Activated CD8-positive, alpha-beta T cell treated with anti-CD3 and anti-CD28 coated beads for 36 hours (primary cell): Measurements from ENCODE around the gene IFT122. TPM values are rescaled to one million over a fixed set of nuclear protein-coding genes. Genes with fewer than 3 reads are reported as not detected.
A peak's percentile ranks its signal among the peaks of the same experiment; 100 is the strongest.

Experiments used
- ATAC-seq: fragments of 200-7000 bp; cut with Tn5 transposase; one replicate; pipeline ENCODE4 v1.10.0; 2021; ENCODE audit warnings: mild to moderate bottlenecking, moderate library complexity
- CTCF ChIA-PET: fragments of 350-600 bp; sonication (Branson Sonifier 250); formaldehyde crosslinking; loops from one replicate; lab custom pipeline; 2021; ENCODE audit warnings: antibody characterized with exemption; lab: Charles Lee
- POLR2A ChIA-PET: fragments of 350-600 bp; sonication (Branson Sonifier 250); formaldehyde crosslinking; loops from one replicate; lab custom pipeline; 2021; ENCODE audit warnings: antibody characterized with exemption; lab: Charles Lee
- DNase-seq: peaks from one replicate; pipeline ENCODE4 v3.0.0-alpha.2; 2020
- H3K27ac Mint-ChIP-seq: one replicate; pipeline ENCODE4 v1.8.0; 2021; ENCODE audit warnings: mild to moderate bottlenecking, mixed read lengths
- H3K27me3 Mint-ChIP-seq: one replicate; pipeline ENCODE4 v1.8.0; 2021; ENCODE audit warnings: mixed read lengths
- H3K36me3 Mint-ChIP-seq: one replicate; pipeline ENCODE4 v1.8.0; 2021; ENCODE audit warnings: low read depth, mixed read lengths
- H3K4me1 Mint-ChIP-seq: one replicate; pipeline ENCODE4 v1.8.0; 2021; ENCODE audit warnings: low read depth, mixed read lengths
- H3K4me3 Mint-ChIP-seq: one replicate; pipeline ENCODE4 v1.8.0; 2021; ENCODE audit warnings: mild to moderate bottlenecking, moderate library complexity, mixed read lengths
- H3K9me3 Mint-ChIP-seq: one replicate; pipeline ENCODE4 v1.8.0; 2021; ENCODE audit warnings: mixed read lengths
- CTCF ChIP-seq: fragments of 200-600 bp; IDR thresholded peaks from one replicate; pipeline ENCODE4 v1.8.0; 2022; ENCODE audit warnings: antibody characterized with exemption, mild to moderate bottlenecking
- intact Hi-C: fragments of 100-400 bp; cut with micrococcal nuclease; formaldehyde crosslinking; loops from one replicate; pipeline ENCODE4 v1.10.0; 2022
- total RNA-seq, 2 experiments: library from RNA; stranded (reverse); gene quantifications; one replicate each; pipeline ENCODE4 v1.2.3, GENCODE V29; 2021

Gene IFT122
- total RNA-seq, 2 experiments from 2014 or later, result 18.9 to 20.4 TPM

- POLR2A ChIA-PET, result no interaction called here
- no peak overlapping the region for H3K4me3 Mint-ChIP-seq
- no peak overlapping the region for H3K27ac Mint-ChIP-seq
- ATAC-seq (peak; percentile 20), DNase-seq (no peak)
- no peaks in the 10 kb centered on the region for H3K27me3 Mint-ChIP-seq
- CTCF ChIA-PET, result no interaction called here
- intact Hi-C loops, result no loop called here
- H3K36me3 Mint-ChIP-seq, result no peaks in the 10 kb centered on the region
- H3K4me1 Mint-ChIP-seq, result peaks cover 2% of the 10 kb centered on the region
- H3K9me3 Mint-ChIP-seq, result no peaks in the 10 kb centered on the region
- no peak for TF ChIP-seq CTCF
These were observed 21.0 kb downstream of the IFT122 start for GRCh38 chr3:129461022-129461421.

GRCh38 chr3:129461461-129462146 lies 21.6 kb downstream of the IFT122 start:
- intact Hi-C loops, result no loop called here
- no peaks in the 10 kb centered on the region for H3K27me3 Mint-ChIP-seq
- no peaks in the 10 kb centered on the region for H3K9me3 Mint-ChIP-seq
- POLR2A ChIA-PET, result no interaction called here
- H3K36me3 Mint-ChIP-seq, result no peaks in the 10 kb centered on the region
- CTCF ChIA-PET, result no interaction called here
- TF ChIP-seq CTCF, result no peak
- peak; percentile 39 for ATAC-seq
- H3K27ac Mint-ChIP-seq, result no peak overlapping the region
- no peak for DNase-seq
- no peak overlapping the region for H3K4me3 Mint-ChIP-seq
- peaks cover 2% of the 10 kb centered on the region for H3K4me1 Mint-ChIP-seq

- H3K27ac Mint-ChIP-seq, result no peak overlapping the region
- no peak for DNase-seq
- no peaks in the 10 kb centered on the region for H3K9me3 Mint-ChIP-seq
- ATAC-seq, result no peak
- CTCF ChIA-PET, result interaction anchor here (0.7 kb wide), 1 partner anchor 23 kb away, joined by 3 read pairs; no protein-coding TSS in a partner anchor
- no peak overlapping the region for H3K4me3 Mint-ChIP-seq
- no peaks in the 10 kb centered on the region for H3K36me3 Mint-ChIP-seq
- intact Hi-C loops, result no loop called here
- no peaks in the 10 kb centered on the region for H3K27me3 Mint-ChIP-seq
- peaks cover 2% of the 10 kb centered on the region for H3K4me1 Mint-ChIP-seq
- TF ChIP-seq CTCF, result no peak
- POLR2A ChIA-PET, result no interaction called here
These were observed 22.4 kb downstream of the IFT122 start for GRCh38 chr3:129462361-129462968.

- CTCF ChIA-PET, result no interaction called here
- no peak for TF ChIP-seq CTCF
- no peak for ATAC-seq
- Mint-ChIP-seq H3K9me3 (no peaks in the 10 kb centered on the region), H3K36me3 (no peaks in the 10 kb centered on the region), H3K4me1 (peaks cover 2% of the 10 kb centered on the region), H3K27ac (no peak overlapping the region), H3K27me3 (no peaks in the 10 kb centered on the region), H3K4me3 (no peak overlapping the region)
- DNase-seq, result no peak
- POLR2A ChIA-PET, result no interaction called here
- intact Hi-C loops, result no loop called here
These were observed 23.1 kb downstream of the IFT122 start for GRCh38 chr3:129463094-129463493.

- H3K27ac Mint-ChIP-seq, result no peak overlapping the region
- ATAC-seq (no peak), DNase-seq (no peak)
- intact Hi-C loops, result no loop called here
- H3K9me3 Mint-ChIP-seq, result no peaks in the 10 kb centered on the region
- no peak overlapping the region for H3K4me3 Mint-ChIP-seq
- TF ChIP-seq CTCF, result no peak
- H3K27me3 Mint-ChIP-seq, result no peaks in the 10 kb centered on the region
- ChIA-PET POLR2A (no interaction called here), CTCF (interaction anchor here (1.2 to 1.3 kb wide), 2 partner anchors 17 to 80 kb away, joined by 4 read pairs; no protein-coding TSS in a partner anchor)
- no peaks in the 10 kb centered on the region for H3K36me3 Mint-ChIP-seq
- peaks cover 2% of the 10 kb centered on the region for H3K4me1 Mint-ChIP-seq
These were observed 23.7 kb downstream of the IFT122 start for GRCh38 chr3:129463716-129464115.
